Muscle of arm (tissue), 12 donors: ENCODE data around the gene NETO2. TPM values are rescaled to one million over a fixed set of nuclear protein-coding genes. Genes with fewer than 3 reads are reported as not detected.
"Not testable (repeated sequence)": the region's sequence is repeated elsewhere in the genome, so short reads cannot be mapped to it uniquely, and the experiment has no call there.

Experiments
- DNase-seq: peaks from one replicate; pipeline ENCODE4 v3.0.0-alpha.2; 2013
- polyA plus RNA-seq, 12 donors: library from polyadenylated mRNA; unstranded; fragments of 120-200 nt; gene quantifications; one replicate each; pipeline ENCODE4 v1.2.1, GENCODE V29; 2013; ENCODE audit not compliant: insufficient read length in 12 of 12

The NETO2 gene
- polyA plus RNA-seq, 12 donors: 6.4 to 40.2 (median 17.9) TPM; not detected in 1

GRCh38 chr16:47067203-47067602 lies 76.5 kb downstream of the NETO2 start:
- no peak for DNase-seq

- no peak for DNase-seq
Observed at GRCh38 chr16:47065766-47066688, 77.7 kb downstream of the NETO2 start.

- DNase-seq: no peak
Observed at GRCh38 chr16:47064775-47065174, 79.0 kb downstream of the NETO2 start.

GRCh38 chr16:47063011-47063724 lies 80.6 kb downstream of the NETO2 start:
- DNase-seq: no peak

- DNase-seq: no peak
Observed at GRCh38 chr16:47061204-47061603, 82.5 kb downstream of the NETO2 start.

- DNase-seq: no peak
Observed at GRCh38 chr16:47060596-47060995, 83.1 kb downstream of the NETO2 start.

- DNase-seq: no peak
Observed at GRCh38 chr16:47059991-47060390, 83.8 kb downstream of the NETO2 start.

GRCh38 chr16:47059130-47059529 lies 84.6 kb downstream of the NETO2 start:
- not testable (repeated sequence) for DNase-seq

GRCh38 chr16:47058295-47059086 lies 85.3 kb downstream of the NETO2 start:
- no peak for DNase-seq

GRCh38 chr16:47057630-47057993 lies 86.1 kb downstream of the NETO2 start:
- no peak for DNase-seq

GRCh38 chr16:47056688-47057629 lies 86.8 kb downstream of the NETO2 start:
- DNase-seq: no peak

- not testable (repeated sequence) for DNase-seq
Observed at GRCh38 chr16:47056061-47056460, 87.7 kb downstream of the NETO2 start.

GRCh38 chr16:47055136-47055885 lies 88.4 kb downstream of the NETO2 start:
- no peak for DNase-seq

- DNase-seq: no peak
Observed at GRCh38 chr16:47054306-47054705, 89.4 kb downstream of the NETO2 start.

GRCh38 chr16:47053895-47054294 lies 89.8 kb downstream of the NETO2 start:
- DNase-seq: no peak

- DNase-seq: no peak
Observed at GRCh38 chr16:47052666-47053640, 90.8 kb downstream of the NETO2 start.

- DNase-seq: no peak
Observed at GRCh38 chr16:47051031-47051430, 92.7 kb downstream of the NETO2 start.

- DNase-seq: no peak
Observed at GRCh38 chr16:47049901-47050583, 93.7 kb downstream of the NETO2 start.
